Muscle layer of duodenum (tissue), 2 donors: ENCODE data around the gene HSD17B13.
"Not testable (repeated sequence)": the region's sequence is repeated elsewhere in the genome, so short reads cannot be mapped to it uniquely, and the experiment has no call there.

Experiments used
- H3K27ac ChIP-seq: one replicate; pipeline ENCODE4 v1.7.0; 2013; ENCODE audit warnings: mild to moderate bottlenecking, low read length
- H3K27me3 ChIP-seq: one replicate; pipeline ENCODE4 v1.7.0; 2013; ENCODE audit warnings: low read depth, mild to moderate bottlenecking, control low read depth, low read length
- H3K36me3 ChIP-seq, 2 donors: one replicate each; pipeline ENCODE4 v1.7.0; 2013; ENCODE audit warnings: low read length in 2 of 2, control low read depth in 1 of 2, mild to moderate bottlenecking in 1 of 2; ENCODE audit not compliant: insufficient read depth in 2 of 2, control insufficient read depth in 1 of 2
- H3K4me1 ChIP-seq, 2 donors: one replicate each; pipeline ENCODE4 v1.7.0; 2013; ENCODE audit warnings: low read length in 2 of 2, mild to moderate bottlenecking in 2 of 2, control low read depth in 1 of 2, moderate library complexity in 1 of 2; ENCODE audit not compliant: insufficient read depth in 2 of 2, control insufficient read depth in 1 of 2
- H3K4me3 ChIP-seq, 2 donors: one replicate each; pipeline ENCODE4 v1.7.0; 2013; ENCODE audit warnings: low read length in 2 of 2, low read depth in 1 of 2, mild to moderate bottlenecking in 1 of 2
- H3K9me3 ChIP-seq, 2 donors: one replicate each; pipeline ENCODE4 v1.7.0; 2013; ENCODE audit warnings: low read length in 2 of 2, control low read depth in 1 of 2, mild to moderate bottlenecking in 1 of 2; ENCODE audit not compliant: control insufficient read depth in 1 of 2
- donor health status: healthy.

Gene HSD17B13

GRCh38 chr4:87313756-87314155 lies 8.9 kb downstream of the HSD17B13 start:
- no peak overlapping the region for H3K27ac ChIP-seq
- no peaks in the 10 kb centered on the region for H3K36me3 ChIP-seq
- H3K4me3 ChIP-seq: no peak overlapping the region
- H3K4me1 ChIP-seq: no peaks in the 10 kb centered on the region
- H3K27me3 ChIP-seq: no peaks in the 10 kb centered on the region
- H3K9me3 ChIP-seq: no peaks in the 10 kb centered on the region

GRCh38 chr4:87311684-87312083 lies 11.0 kb downstream of the HSD17B13 start:
- Histone ChIP-seq H3K4me1 (no peaks in the 10 kb centered on the region), H3K36me3 (no peaks in the 10 kb centered on the region), H3K27ac (no peak overlapping the region), H3K27me3 (no peaks in the 10 kb centered on the region), H3K9me3 (no peaks in the 10 kb centered on the region), H3K4me3 (no peak overlapping the region)

GRCh38 chr4:87310691-87311335 lies 11.9 kb downstream of the HSD17B13 start:
- Histone ChIP-seq H3K4me1 (no peaks in the 10 kb centered on the region), H3K27ac (no peak overlapping the region), H3K9me3 (no peaks in the 10 kb centered on the region), H3K4me3 (no peak overlapping the region), H3K27me3 (no peaks in the 10 kb centered on the region), H3K36me3 (no peaks in the 10 kb centered on the region)

- Histone ChIP-seq H3K36me3 (no peaks in the 10 kb centered on the region), H3K4me3 (no peak overlapping the region), H3K27me3 (no peaks in the 10 kb centered on the region), H3K9me3 (no peaks in the 10 kb centered on the region), H3K4me1 (no peaks in the 10 kb centered on the region), H3K27ac (no peak overlapping the region)
Observed at GRCh38 chr4:87309625-87310024, 13.1 kb downstream of the HSD17B13 start.

GRCh38 chr4:87306056-87306455 lies 16.6 kb downstream of the HSD17B13 start:
- Histone ChIP-seq H3K27me3 (no peaks in the 10 kb centered on the region), H3K4me1 (no peaks in the 10 kb centered on the region), H3K9me3 (no peaks in the 10 kb centered on the region), H3K36me3 (no peaks in the 10 kb centered on the region), H3K27ac (no peak overlapping the region), H3K4me3 (no peak overlapping the region)

GRCh38 chr4:87305562-87305961 lies 17.1 kb downstream of the HSD17B13 start:
- Histone ChIP-seq H3K36me3 (no peaks in the 10 kb centered on the region), H3K4me1 (no peaks in the 10 kb centered on the region), H3K4me3 (no peak overlapping the region), H3K27ac (no peak overlapping the region), H3K27me3 (no peaks in the 10 kb centered on the region), H3K9me3 (no peaks in the 10 kb centered on the region)

GRCh38 chr4:87304745-87305432 lies 17.8 kb downstream of the HSD17B13 start:
- no peak overlapping the region for H3K27ac ChIP-seq
- no peaks in the 10 kb centered on the region for H3K4me1 ChIP-seq
- no peak overlapping the region for H3K4me3 ChIP-seq
- no peaks in the 10 kb centered on the region for H3K9me3 ChIP-seq
- H3K27me3 ChIP-seq: no peaks in the 10 kb centered on the region
- no peaks in the 10 kb centered on the region for H3K36me3 ChIP-seq

GRCh38 chr4:87299898-87300297 lies 22.8 kb downstream of the HSD17B13 start:
- no peaks in the 10 kb centered on the region for H3K27me3 ChIP-seq
- H3K27ac ChIP-seq: no peak overlapping the region
- no peak overlapping the region for H3K4me3 ChIP-seq
- H3K4me1 ChIP-seq: no peaks in the 10 kb centered on the region
- no peaks in the 10 kb centered on the region for H3K9me3 ChIP-seq
- no peaks in the 10 kb centered on the region for H3K36me3 ChIP-seq

- no peaks in the 10 kb centered on the region for H3K27me3 ChIP-seq
- H3K27ac ChIP-seq: no peak overlapping the region
Observed at GRCh38 chr4:87298362-87298761, 24.3 kb downstream of the HSD17B13 start.

GRCh38 chr4:87294911-87295310 lies 27.8 kb downstream of the HSD17B13 start:
- H3K4me1 ChIP-seq, H3K9me3 ChIP-seq, H3K27ac ChIP-seq, H3K4me3 ChIP-seq, H3K27me3 ChIP-seq, H3K36me3 ChIP-seq: not testable (repeated sequence)

More at GRCh38 chr4:87298362-87298761, 24.3 kb downstream of the HSD17B13 start:
- Histone ChIP-seq H3K36me3 (no peaks in the 10 kb centered on the region), H3K9me3 (no peaks in the 10 kb centered on the region), H3K4me1 (no peaks in the 10 kb centered on the region), H3K4me3 (no peak overlapping the region)

- H3K9me3 ChIP-seq, H3K27ac ChIP-seq, H3K36me3 ChIP-seq, H3K4me1 ChIP-seq, H3K27me3 ChIP-seq, H3K4me3 ChIP-seq: not testable (repeated sequence)
Observed at GRCh38 chr4:87293889-87294288, 28.8 kb downstream of the HSD17B13 start.

- no peaks in the 10 kb centered on the region for H3K36me3 ChIP-seq
- no peak overlapping the region for H3K27ac ChIP-seq
- H3K4me3 ChIP-seq: no peak overlapping the region
- H3K9me3 ChIP-seq: peaks cover 0 to 19% of the 10 kb centered on the region in 2 donors
- H3K27me3 ChIP-seq: no peaks in the 10 kb centered on the region
- no peaks in the 10 kb centered on the region for H3K4me1 ChIP-seq
Observed at GRCh38 chr4:87286970-87287369, 35.7 kb downstream of the HSD17B13 start.
